Common myeloid progenitor, CD34-positive (primary cell): ENCODE data around the gene C6orf52.

Source experiments
- CTCF ChIA-PET: fragments of 350-600 bp; sonication (Branson Sonifier 250); formaldehyde crosslinking; loops from one replicate; lab custom pipeline; 2021; ENCODE audit warnings: antibody characterized with exemption; lab: Charles Lee
- POLR2A ChIA-PET: fragments of 350-600 bp; sonication (Branson Sonifier 250); formaldehyde crosslinking; loops from one replicate; lab custom pipeline; 2021; ENCODE audit warnings: antibody characterized with exemption; lab: Charles Lee
- DNase-seq, 3 donors: peaks; one replicate each; pipeline versions ENCODE4 v3.0.0 to v3.0.0-alpha.2; 2013
- H3K27ac ChIP-seq, 2 experiments: 1 replicate in 1 of 2; 2 replicates in 1 of 2; pipeline ENCODE4 v1.7.0; 2013; ENCODE audit warnings: inconsistent platforms in 2 of 2, low read length in 2 of 2, mild to moderate bottlenecking in 2 of 2, low read depth in 1 of 2, moderate library complexity in 1 of 2; ENCODE audit not compliant: severe bottlenecking in 2 of 2, insufficient read depth in 1 of 2, poor library complexity in 1 of 2
- H3K27me3 ChIP-seq, 5 experiments: replicated peaks in 2 of 5; 1 replicate in 3 of 5; 2 replicates in 2 of 5; pipeline versions ENCODE4 v1.6.1 to v1.7.0; 2013; ENCODE audit warnings: low read length in 4 of 5, mild to moderate bottlenecking in 2 of 5, moderate library complexity in 2 of 5, inconsistent platforms in 1 of 5; ENCODE audit not compliant: insufficient read depth in 5 of 5, control insufficient read depth in 4 of 5
- H3K36me3 ChIP-seq, 4 experiments: 1 replicate in 2 of 4; 2 replicates in 2 of 4; pipeline versions ENCODE4 v1.6.1 to v1.7.0; 2013; ENCODE audit warnings: low read length in 3 of 4, control low read depth in 1 of 4, mild to moderate bottlenecking in 1 of 4; ENCODE audit not compliant: control insufficient read depth in 4 of 4, insufficient read depth in 4 of 4
- H3K4me1 ChIP-seq, 4 experiments: 1 replicate in 3 of 4; 2 replicates in 1 of 4; pipeline versions ENCODE4 v1.6.1 to v1.7.1; 2013; ENCODE audit warnings: low read length in 3 of 4, mild to moderate bottlenecking in 3 of 4, control low read depth in 1 of 4, inconsistent platforms in 1 of 4, moderate library complexity in 1 of 4; ENCODE audit not compliant: control insufficient read depth in 4 of 4, insufficient read depth in 4 of 4; ENCODE audit errors: control extremely low read depth in 1 of 4
- H3K4me3 ChIP-seq, 7 experiments: 1 replicate in 4 of 7; 2 replicates in 3 of 7; pipeline versions ENCODE4 v1.5.1 to v1.7.0; 2013; ENCODE audit warnings: mild to moderate bottlenecking in 7 of 7, low read length in 6 of 7, moderate library complexity in 6 of 7, inconsistent platforms in 2 of 7, low read depth in 2 of 7, control low read depth in 1 of 7; ENCODE audit not compliant: insufficient read depth in 4 of 7, control insufficient read depth in 1 of 7; ENCODE audit errors: extremely low read depth in 1 of 7
- H3K9me3 ChIP-seq, 5 experiments: 1 replicate in 4 of 5; 2 replicates in 1 of 5; pipeline versions ENCODE4 v1.6.1 to v1.7.1; 2013; ENCODE audit warnings: low read length in 4 of 5, mild to moderate bottlenecking in 2 of 5, inconsistent platforms in 1 of 5, low read depth in 1 of 5, moderate library complexity in 1 of 5; ENCODE audit not compliant: control insufficient read depth in 4 of 5, insufficient read depth in 2 of 5; ENCODE audit errors: control extremely low read depth in 1 of 5
- WGBS: methylation state at CpG from one replicate; pipeline ENCODE4 v1.1.5; 2013; ENCODE audit not compliant: insufficient coverage; 5-methylcytosine and 5-hydroxymethylcytosine counted together

Gene C6orf52

GRCh38 chr6:10658910-10659698 is 35.3 kb downstream of the C6orf52 start:
- H3K4me3 ChIP-seq = peak overlapping the region in 3 of 7 experiments; percentile 45 to 64 (median 50)
- ChIA-PET POLR2A (no interaction called here), CTCF (no interaction called here)
- H3K27me3 ChIP-seq = no peaks in the 10 kb centered on the region
- no peaks in the 10 kb centered on the region for H3K9me3 ChIP-seq
- WGBS = 97% methylated on average over 16 of the region's 24 CpGs
- DNase-seq = no peak
- no peak overlapping the region for H3K27ac ChIP-seq
- no peaks in the 10 kb centered on the region for H3K36me3 ChIP-seq
- peaks cover 4 to 16% (median 12%) of the 10 kb centered on the region in 4 experiments for H3K4me1 ChIP-seq

GRCh38 chr6:10655508-10656055 is 38.8 kb downstream of the C6orf52 start:
- ChIA-PET POLR2A (no interaction called here), CTCF (no interaction called here)
- Histone ChIP-seq H3K27ac (no peak overlapping the region), H3K4me1 (peaks cover 4 to 16% (median 12%) of the 10 kb centered on the region in 4 experiments), H3K9me3 (no peaks in the 10 kb centered on the region), H3K4me3 (peak overlapping the region in 5 of 7 experiments; percentile 6 to 57 (median 46)), H3K27me3 (no peaks in the 10 kb centered on the region), H3K36me3 (no peaks in the 10 kb centered on the region)
- DNase-seq = peak; percentile 25 to 84 (median 82)
- 12% methylated on average over 10 of the region's 12 CpGs for WGBS

GRCh38 chr6:10644225-10644624 is 50.2 kb downstream of the C6orf52 start:
- peaks cover 0 to 2% (median 0%) of the 10 kb centered on the region in 5 experiments for H3K27me3 ChIP-seq
- peaks cover 0 to 2% (median 0%) of the 10 kb centered on the region in 5 experiments for H3K9me3 ChIP-seq
- peaks cover 16 to 22% (median 20%) of the 10 kb centered on the region in 4 experiments for H3K4me1 ChIP-seq
- H3K27ac ChIP-seq = no peak overlapping the region
- CTCF ChIA-PET = interaction anchor here (1.0 to 1.3 kb wide), 3 partner anchors 8 to 23 kb away, joined by 3 read pairs; no protein-coding TSS in a partner anchor
- no peak for DNase-seq
- POLR2A ChIA-PET = no interaction called here
- no peaks in the 10 kb centered on the region for H3K36me3 ChIP-seq
- 100% methylated on average over 1 of the region's 1 CpG for WGBS
- H3K4me3 ChIP-seq = no peak overlapping the region

GRCh38 chr6:10643201-10643651 is 51.2 kb downstream of the C6orf52 start:
- peaks cover 0 to 2% (median 0%) of the 10 kb centered on the region in 5 experiments for H3K27me3 ChIP-seq
- ChIA-PET POLR2A (no interaction called here), CTCF (interaction anchor here (1.3 kb wide), 2 partner anchors 12 to 22 kb away, joined by 3 read pairs; no protein-coding TSS in a partner anchor)
- no peaks in the 10 kb centered on the region for H3K36me3 ChIP-seq
- DNase-seq = peak; percentile 74 to 94 (median 89)
- 8% methylated on average over 2 of the region's 3 CpGs for WGBS
- H3K9me3 ChIP-seq = peaks cover 0 to 2% (median 0%) of the 10 kb centered on the region in 5 experiments
- H3K4me1 ChIP-seq = peaks cover 16 to 22% (median 20%) of the 10 kb centered on the region in 4 experiments
- H3K27ac ChIP-seq = no peak overlapping the region
- H3K4me3 ChIP-seq = peak overlapping the region in 2 of 7 experiments; percentile 5 to 50

- WGBS = 100% methylated on average over 1 of the region's 3 CpGs
- DNase-seq = no peak
- Histone ChIP-seq H3K27ac (no peak overlapping the region), H3K4me1 (peaks cover 16 to 22% (median 20%) of the 10 kb centered on the region in 4 experiments), H3K9me3 (no peaks in the 10 kb centered on the region), H3K4me3 (no peak overlapping the region), H3K27me3 (peaks cover 0 to 2% (median 0%) of the 10 kb centered on the region in 5 experiments), H3K36me3 (no peaks in the 10 kb centered on the region)
- POLR2A ChIA-PET = no interaction called here
- CTCF ChIA-PET = interaction anchor here (0.6 kb wide), 1 partner anchor 46 kb away, joined by 4 read pairs; no protein-coding TSS in a partner anchor
Observed at GRCh38 chr6:10641528-10641927, 52.9 kb downstream of the C6orf52 start.

GRCh38 chr6:10640412-10640811 is 54.0 kb downstream of the C6orf52 start:
- Histone ChIP-seq H3K9me3 (no peaks in the 10 kb centered on the region), H3K27ac (no peak overlapping the region), H3K36me3 (no peaks in the 10 kb centered on the region), H3K27me3 (peaks cover 0 to 2% (median 0%) of the 10 kb centered on the region in 5 experiments), H3K4me3 (no peak overlapping the region), H3K4me1 (peaks cover 16 to 22% (median 20%) of the 10 kb centered on the region in 4 experiments)
- DNase-seq = peak in 2 of 3 donors; percentile 39 to 67
- ChIA-PET CTCF (interaction anchor here (1.4 kb wide), 1 partner anchor 16 kb away, joined by 4 read pairs; no protein-coding TSS in a partner anchor), POLR2A (no interaction called here)
- 90% methylated on average over 8 of the region's 8 CpGs for WGBS
